ENCODE results near the gene HMGB1.

HMGB1 gene

GRCh38 chr13:30442926-30443325 lies 22.8 kb downstream of the HMGB1 start:
- peak; percentile 29 for DNase-seq (ENCODE audit: low read depth)
- no peak overlapping the region for H3K4me3 ChIP-seq (ENCODE audit: low read depth, low read length)
- TF ChIP-seq MYC (IDR thresholded peaks at IDR 0.05; ENCODE audit: low read depth, low read length) = no peak
- no peak for TF ChIP-seq POLR2A (IDR thresholded peaks at IDR 0.05; ENCODE audit: extremely low read depth, insufficient read length)
- TF ChIP-seq, protein P1, sequence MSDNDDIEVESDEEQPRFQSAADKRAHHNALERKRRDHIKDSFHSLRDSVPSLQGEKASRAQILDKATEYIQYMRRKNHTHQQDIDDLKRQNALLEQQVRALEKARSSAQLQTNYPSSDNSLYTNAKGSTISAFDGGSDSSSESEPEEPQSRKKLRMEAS (IDR thresholded peaks at IDR 0.05; ENCODE audit: low read depth, low read length) = no peak
- TF ChIP-seq, protein P2, sequence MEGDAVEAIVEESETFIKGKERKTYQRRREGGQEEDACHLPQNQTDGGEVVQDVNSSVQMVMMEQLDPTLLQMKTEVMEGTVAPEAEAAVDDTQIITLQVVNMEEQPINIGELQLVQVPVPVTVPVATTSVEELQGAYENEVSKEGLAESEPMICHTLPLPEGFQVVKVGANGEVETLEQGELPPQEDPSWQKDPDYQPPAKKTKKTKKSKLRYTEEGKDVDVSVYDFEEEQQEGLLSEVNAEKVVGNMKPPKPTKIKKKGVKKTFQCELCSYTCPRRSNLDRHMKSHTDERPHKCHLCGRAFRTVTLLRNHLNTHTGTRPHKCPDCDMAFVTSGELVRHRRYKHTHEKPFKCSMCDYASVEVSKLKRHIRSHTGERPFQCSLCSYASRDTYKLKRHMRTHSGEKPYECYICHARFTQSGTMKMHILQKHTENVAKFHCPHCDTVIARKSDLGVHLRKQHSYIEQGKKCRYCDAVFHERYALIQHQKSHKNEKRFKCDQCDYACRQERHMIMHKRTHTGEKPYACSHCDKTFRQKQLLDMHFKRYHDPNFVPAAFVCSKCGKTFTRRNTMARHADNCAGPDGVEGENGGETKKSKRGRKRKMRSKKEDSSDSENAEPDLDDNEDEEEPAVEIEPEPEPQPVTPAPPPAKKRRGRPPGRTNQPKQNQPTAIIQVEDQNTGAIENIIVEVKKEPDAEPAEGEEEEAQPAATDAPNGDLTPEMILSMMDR (IDR thresholded peaks at IDR 0.05; ENCODE audit: low read depth, low read length) = no peak

DNA sequence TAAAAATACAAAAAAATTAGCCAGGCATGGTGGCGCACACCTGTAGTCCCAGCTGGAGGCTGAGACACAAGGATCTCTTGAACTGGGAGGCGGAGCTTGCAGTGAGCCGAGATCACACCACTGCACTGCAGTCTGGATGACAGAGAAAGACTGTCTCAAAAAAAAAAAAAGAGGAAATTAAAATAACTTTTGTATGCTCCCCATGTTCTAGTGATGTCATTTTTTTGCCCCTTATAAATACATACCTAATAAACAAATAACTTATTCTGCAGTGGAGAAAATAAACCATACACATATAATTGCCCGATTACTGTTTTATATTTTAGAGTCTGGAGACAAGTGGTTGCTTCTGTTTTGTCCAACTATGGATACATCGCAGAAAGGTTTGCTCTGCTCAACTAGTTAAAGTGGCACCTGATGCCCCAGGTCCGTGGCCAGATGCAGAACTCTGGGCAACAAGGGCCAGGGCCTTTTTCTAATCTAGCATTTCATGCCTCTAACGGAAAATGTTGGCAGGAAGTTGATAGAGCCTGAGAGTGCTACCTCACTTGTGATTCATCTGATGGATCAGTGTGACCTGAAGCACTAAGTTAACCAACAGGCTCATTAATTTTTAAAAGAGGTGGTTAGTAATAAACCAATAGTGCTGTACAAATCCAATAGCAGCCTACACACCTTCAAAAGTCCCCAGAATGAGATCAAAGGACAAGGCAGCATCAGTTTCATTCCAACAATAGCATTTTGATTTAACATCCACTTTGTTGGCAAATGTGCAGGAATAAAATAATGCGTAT lies 24.6 kb downstream of the HMGB1 start:
- TF ChIP-seq, protein P1 (IDR thresholded peaks at IDR 0.05; ENCODE audit: low read depth, low read length) = no peak
- TF ChIP-seq, protein P2 (IDR thresholded peaks at IDR 0.05; ENCODE audit: low read depth, low read length) = no peak
- TF ChIP-seq MYC (IDR thresholded peaks at IDR 0.05; ENCODE audit: low read depth, low read length) = no peak
- H3K4me3 ChIP-seq (ENCODE audit: low read depth, low read length) = no peak overlapping the region
- no peak for DNase-seq (ENCODE audit: low read depth)

- H3K4me3 ChIP-seq (ENCODE audit: low read depth, low read length) = no peak overlapping the region
- DNase-seq (ENCODE audit: low read depth) = no peak
These were observed 27.4 kb downstream of the HMGB1 start for GRCh38 chr13:30438286-30438685.

GRCh38 chr13:30437177-30437576 lies 28.6 kb downstream of the HMGB1 start:
- no peak overlapping the region for H3K4me3 ChIP-seq (ENCODE audit: low read depth, low read length)
- no peak for TF ChIP-seq MYC (IDR thresholded peaks at IDR 0.05; ENCODE audit: low read depth, low read length)
- no peak for TF ChIP-seq POLR2A (IDR thresholded peaks at IDR 0.05; ENCODE audit: extremely low read depth, insufficient read length)
- TF ChIP-seq, protein P2 (IDR thresholded peaks at IDR 0.05; ENCODE audit: low read depth, low read length) = no peak
- TF ChIP-seq, protein P1 (IDR thresholded peaks at IDR 0.05; ENCODE audit: low read depth, low read length) = no peak
- no peak for DNase-seq (ENCODE audit: low read depth)

More at GRCh38 chr13:30438286-30438685, 27.4 kb downstream of the HMGB1 start:
- TF ChIP-seq, protein P1 (IDR thresholded peaks at IDR 0.05; ENCODE audit: low read depth, low read length) = no peak
- TF ChIP-seq MYC (IDR thresholded peaks at IDR 0.05; ENCODE audit: low read depth, low read length) (no peak), POLR2A (IDR thresholded peaks at IDR 0.05; ENCODE audit: extremely low read depth, insufficient read length) (no peak)
- TF ChIP-seq, protein P2 (IDR thresholded peaks at IDR 0.05; ENCODE audit: low read depth, low read length) = no peak

DNA sequence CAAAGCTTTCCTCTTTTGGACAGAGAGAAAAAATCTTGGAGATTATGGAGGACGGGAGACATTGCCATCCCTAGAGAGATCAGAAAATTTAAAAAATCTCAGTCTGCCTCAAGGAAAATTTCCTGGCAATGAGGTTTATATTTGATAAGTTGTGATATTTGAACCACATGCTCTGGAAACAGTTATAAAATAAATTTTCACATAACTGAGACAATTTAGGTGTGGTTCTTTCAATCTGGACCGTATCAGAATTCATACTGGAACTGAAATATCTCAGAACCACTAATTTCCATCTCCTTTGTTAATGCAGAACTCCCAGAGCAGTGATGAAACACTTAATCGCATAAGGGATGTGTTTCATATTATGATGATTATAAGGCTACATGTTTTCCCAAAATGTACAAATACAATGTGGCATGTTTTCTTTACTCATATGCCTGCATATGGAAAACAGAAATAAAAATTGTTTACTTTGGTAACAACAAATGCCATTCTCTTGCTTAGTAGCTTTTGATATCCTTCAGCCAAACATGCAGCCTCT lies 29.8 kb downstream of the HMGB1 start:
- DNase-seq (ENCODE audit: low read depth) = no peak
- TF ChIP-seq, protein P2 (IDR thresholded peaks at IDR 0.05; ENCODE audit: low read depth, low read length) = no peak
- TF ChIP-seq, protein P1 (IDR thresholded peaks at IDR 0.05; ENCODE audit: low read depth, low read length) = no peak
- TF ChIP-seq POLR2A (IDR thresholded peaks at IDR 0.05; ENCODE audit: extremely low read depth, insufficient read length) = no peak
- TF ChIP-seq MYC (IDR thresholded peaks at IDR 0.05; ENCODE audit: low read depth, low read length) = no peak
- no peak overlapping the region for H3K4me3 ChIP-seq (ENCODE audit: low read depth, low read length)
